Neuronal stem cell (in vitro differentiated cells): Measurements from ENCODE around the gene CHST8.

ENCODE experiments used
- DNase-seq: peaks from one replicate; pipeline ENCODE4 v3.0.0-alpha.2; 2013; ENCODE audit warnings: low spot score
- H2AFZ ChIP-seq: one replicate; pipeline ENCODE4 v1.6.1; 2013; ENCODE audit warnings: mild to moderate bottlenecking, low read length, inconsistent platforms
- H2AK5ac ChIP-seq: 2 replicates; pipeline ENCODE4 v1.6.1; 2013; ENCODE audit warnings: low read depth, mild to moderate bottlenecking, inconsistent platforms, low read length, moderate library complexity, mixed read lengths
- H2BK120ac ChIP-seq: 2 replicates; pipeline ENCODE4 v1.6.1; 2013; ENCODE audit warnings: low read depth, mild to moderate bottlenecking, inconsistent platforms, low read length, moderate library complexity, mixed read lengths
- H2BK12ac ChIP-seq: one replicate; pipeline ENCODE4 v1.6.1; 2013; ENCODE audit warnings: low read length, inconsistent platforms
- H2BK15ac ChIP-seq: 2 replicates; pipeline ENCODE4 v1.6.1; 2013; ENCODE audit warnings: mild to moderate bottlenecking, low read length, inconsistent platforms, mixed read lengths
- H2BK5ac ChIP-seq: one replicate; pipeline ENCODE4 v1.6.1; 2013; ENCODE audit warnings: inconsistent platforms, mild to moderate bottlenecking, low read length, moderate library complexity
- H3K14ac ChIP-seq: one replicate; pipeline ENCODE4 v1.6.1; 2013; ENCODE audit warnings: low read length, inconsistent platforms
- H3K18ac ChIP-seq: 2 replicates; pipeline ENCODE4 v1.6.1; 2013; ENCODE audit warnings: low read length, inconsistent platforms
- H3K23ac ChIP-seq: 2 replicates; pipeline ENCODE4 v1.6.1; 2013; ENCODE audit warnings: low read depth, mild to moderate bottlenecking, mixed read lengths, low read length, inconsistent platforms; ENCODE audit not compliant: poor library complexity
- H3K27ac ChIP-seq: replicated peaks from 3 replicates; pipeline ENCODE4 v1.5.1; 2013; ENCODE audit warnings: low read length, inconsistent platforms
- H3K27me3 ChIP-seq, 3 experiments: 2 replicates each; pipeline ENCODE4 v1.6.1; 2013; ENCODE audit warnings: low read length in 3 of 3, mild to moderate bottlenecking in 2 of 3, inconsistent platforms in 1 of 3, low read depth in 1 of 3, mixed read lengths in 1 of 3, moderate library complexity in 1 of 3; ENCODE audit not compliant: control insufficient read depth in 3 of 3, insufficient read depth in 3 of 3
- H3K36me3 ChIP-seq, 2 donors: replicated peaks in 1 of 2; 2 replicates each; pipeline ENCODE4 v1.6.1; 2013; ENCODE audit warnings: low read length in 2 of 2; ENCODE audit not compliant: control insufficient read depth in 2 of 2, insufficient read depth in 2 of 2
- H3K4ac ChIP-seq: 2 replicates; pipeline ENCODE4 v1.6.1; 2013; ENCODE audit warnings: inconsistent platforms, mild to moderate bottlenecking, low read length, moderate library complexity
- H3K4me1 ChIP-seq, 2 donors: 1 replicate in 1 of 2; 2 replicates in 1 of 2; pipeline ENCODE4 v1.6.1; 2013; ENCODE audit warnings: low read length in 2 of 2, low read depth in 1 of 2; ENCODE audit not compliant: control insufficient read depth in 2 of 2, insufficient read depth in 1 of 2
- H3K4me2 ChIP-seq: one replicate; pipeline ENCODE4 v1.6.1; 2013; ENCODE audit warnings: mild to moderate bottlenecking, low read length, inconsistent platforms; ENCODE audit not compliant: insufficient read depth, poor library complexity, severe bottlenecking
- H3K4me3 ChIP-seq, 2 donors: 2 replicates each; pipeline ENCODE4 v1.5.1; 2013; ENCODE audit warnings: low read length in 2 of 2, mild to moderate bottlenecking in 2 of 2, inconsistent platforms in 1 of 2, moderate library complexity in 1 of 2
- H3K79me1 ChIP-seq: one replicate; pipeline ENCODE4 v1.6.1; 2013; ENCODE audit warnings: low read depth, mild to moderate bottlenecking, inconsistent platforms, low read length, moderate library complexity
- H3K9ac ChIP-seq: one replicate; pipeline ENCODE4 v1.6.1; 2013; ENCODE audit warnings: mild to moderate bottlenecking, low read depth, low read length, inconsistent platforms; ENCODE audit not compliant: poor library complexity
- H3K9me3 ChIP-seq, 2 donors: replicated peaks in 1 of 2; 2 replicates each; pipeline versions ENCODE3 to v1.6.1; 2013; ENCODE audit warnings: low read length in 2 of 2, mild to moderate bottlenecking in 2 of 2, inconsistent platforms in 1 of 2, low read depth in 1 of 2, mixed read lengths in 1 of 2, moderate library complexity in 1 of 2; ENCODE audit not compliant: control insufficient read depth in 2 of 2, insufficient read depth in 1 of 2
- H4K8ac ChIP-seq: one replicate; pipeline ENCODE4 v1.6.1; 2013; ENCODE audit warnings: low read depth, mild to moderate bottlenecking, inconsistent platforms, low read length, moderate library complexity
- H4K91ac ChIP-seq: one replicate; pipeline ENCODE4 v1.6.1; 2013; ENCODE audit warnings: low read length, low read depth, mild to moderate bottlenecking, inconsistent platforms; ENCODE audit not compliant: poor library complexity
- WGBS, 2 donors: extraction: QIAGEN DNeasy Blood & Tissue Kit; methylation state at CpG; one replicate each; pipeline ENCODE4 v1.1.7; 2013; ENCODE audit warnings: missing lambda C conversion rate in 2 of 2, mixed read lengths in 1 of 2; ENCODE audit not compliant: insufficient read length in 2 of 2, insufficient replicate concordance in 1 of 2; ENCODE audit errors: extremely low coverage in 2 of 2; 5-methylcytosine and 5-hydroxymethylcytosine counted together

The CHST8 gene

GRCh38 chr19:33590224-33590623, 31.5 kb upstream of the CHST8 start:
- H4K91ac ChIP-seq: no peak overlapping the region
- H3K9ac ChIP-seq: no peak overlapping the region
- no peak overlapping the region for H2AFZ ChIP-seq
- DNase-seq: no peak
- no peaks in the 10 kb centered on the region for H3K4me1 ChIP-seq
- no peak overlapping the region for H3K23ac ChIP-seq
- no peak overlapping the region for H3K14ac ChIP-seq
- H4K8ac ChIP-seq: no peak overlapping the region
- H3K4ac ChIP-seq: no peak overlapping the region
- H2BK5ac ChIP-seq: no peak overlapping the region
- H2BK15ac ChIP-seq: no peak overlapping the region
- no CpG with 5 or more reads among the region's 1 CpG for WGBS, 2 donors
- H3K27me3 ChIP-seq: no peaks in the 10 kb centered on the region
- no peaks in the 10 kb centered on the region for H3K79me1 ChIP-seq
- no peak overlapping the region for H2AK5ac ChIP-seq
- peaks cover 0 to 4% of the 10 kb centered on the region in 2 donors for H3K9me3 ChIP-seq
- H3K27ac ChIP-seq: no peak overlapping the region
- no peak overlapping the region for H2BK12ac ChIP-seq
- H3K18ac ChIP-seq: no peak overlapping the region
- H2BK120ac ChIP-seq: no peak overlapping the region
- no peaks in the 10 kb centered on the region for H3K36me3 ChIP-seq
- no peak overlapping the region for H3K4me3 ChIP-seq
- no peak overlapping the region for H3K4me2 ChIP-seq

GRCh38 chr19:33595783-33596182, 26.0 kb upstream of the CHST8 start:
- no peaks in the 10 kb centered on the region for H3K79me1 ChIP-seq
- no peak overlapping the region for H2BK120ac ChIP-seq
- peaks cover 0 to 5% of the 10 kb centered on the region in 2 donors for H3K9me3 ChIP-seq
- no peak overlapping the region for H2AFZ ChIP-seq
- H3K4me1 ChIP-seq: no peaks in the 10 kb centered on the region
- H3K14ac ChIP-seq: no peak overlapping the region
- H2BK5ac ChIP-seq: no peak overlapping the region
- no peak overlapping the region for H2AK5ac ChIP-seq
- WGBS, 2 donors: no CpG with 5 or more reads among the region's 1 CpG
- H3K36me3 ChIP-seq: no peaks in the 10 kb centered on the region
- no peak overlapping the region for H4K8ac ChIP-seq
- H4K91ac ChIP-seq: no peak overlapping the region
- H3K4me2 ChIP-seq: no peak overlapping the region
- no peak overlapping the region for H3K27ac ChIP-seq
- H3K27me3 ChIP-seq: no peaks in the 10 kb centered on the region
- DNase-seq: no peak
- H3K9ac ChIP-seq: no peak overlapping the region
- H2BK12ac ChIP-seq: no peak overlapping the region
- H2BK15ac ChIP-seq: no peak overlapping the region
- H3K4ac ChIP-seq: no peak overlapping the region
- no peak overlapping the region for H3K18ac ChIP-seq
- no peak overlapping the region for H3K4me3 ChIP-seq
- H3K23ac ChIP-seq: no peak overlapping the region

- Histone ChIP-seq H3K18ac (no peak overlapping the region), H3K27me3 (no peaks in the 10 kb centered on the region), H3K14ac (no peak overlapping the region), H2BK15ac (no peak overlapping the region), H2AK5ac (no peak overlapping the region), H3K9me3 (peaks cover 9 to 10% of the 10 kb centered on the region in 2 donors), H2BK12ac (no peak overlapping the region), H3K27ac (no peak overlapping the region), H2BK120ac (no peak overlapping the region), H4K91ac (no peak overlapping the region), H3K36me3 (no peaks in the 10 kb centered on the region), H3K9ac (no peak overlapping the region), H2BK5ac (no peak overlapping the region), H2AFZ (no peak overlapping the region), H3K4me2 (no peak overlapping the region), H3K79me1 (no peaks in the 10 kb centered on the region), H3K23ac (no peak overlapping the region), H3K4me1 (peaks cover 0 to 1% of the 10 kb centered on the region in 2 donors), H4K8ac (no peak overlapping the region), H3K4ac (no peak overlapping the region), H3K4me3 (no peak overlapping the region)
- no CpG with 5 or more reads among the region's 2 CpGs for WGBS, 2 donors
- DNase-seq: no peak
Observed at GRCh38 chr19:33601583-33601982, 20.2 kb upstream of the CHST8 start.

- no peaks in the 10 kb centered on the region for H3K79me1 ChIP-seq
- peaks cover 9 to 10% of the 10 kb centered on the region in 2 donors for H3K9me3 ChIP-seq
- no peak overlapping the region for H2BK15ac ChIP-seq
- no peak overlapping the region for H3K18ac ChIP-seq
- DNase-seq: no peak
- H2BK120ac ChIP-seq: no peak overlapping the region
- no peak overlapping the region for H4K8ac ChIP-seq
- no peak overlapping the region for H3K14ac ChIP-seq
- no peak overlapping the region for H4K91ac ChIP-seq
- no peak overlapping the region for H2BK12ac ChIP-seq
- H3K27me3 ChIP-seq: no peaks in the 10 kb centered on the region
- no CpG with 5 or more reads among the region's 16 CpGs for whole genome bisulfite sequencing, 2 donors
- H3K4me3 ChIP-seq: no peak overlapping the region
- H3K4me2 ChIP-seq: no peak overlapping the region
- no peak overlapping the region for H3K9ac ChIP-seq
- no peak overlapping the region for H2AFZ ChIP-seq
- no peak overlapping the region for H3K27ac ChIP-seq
- H3K36me3 ChIP-seq: no peaks in the 10 kb centered on the region
- H3K4ac ChIP-seq: no peak overlapping the region
- H3K23ac ChIP-seq: no peak overlapping the region
- H3K4me1 ChIP-seq: peaks cover 0 to 1% of the 10 kb centered on the region in 2 donors
- no peak overlapping the region for H2AK5ac ChIP-seq
- no peak overlapping the region for H2BK5ac ChIP-seq
Observed at GRCh38 chr19:33602576-33603204, 19.1 kb upstream of the CHST8 start.
